OCI-LY7 (cell line): ENCODE results near the gene DNAJC3. TPM values are rescaled to one million over a fixed set of nuclear protein-coding genes. Genes with fewer than 3 reads are reported as not detected.

Source experiments
- BruUV-seq: library from RNA; stranded (reverse); fragments of 400-500 nt; replicated peaks from 2 replicates; lab custom pipeline; 2021; lab: Mats Ljungman, UMichigan
- CTCF ChIA-PET: fragments of 300-600 bp; sonication (Branson Sonifier 250); formaldehyde crosslinking; loops from one replicate; lab custom pipeline; 2022; ENCODE audit warnings: antibody characterized with exemption; ENCODE audit not compliant: unreplicated experiment; lab: Charles Lee
- POLR2A ChIA-PET: fragments of 300-600 bp; sonication (Branson Sonifier 250); formaldehyde crosslinking; loops from one replicate; lab custom pipeline; 2022; ENCODE audit warnings: antibody characterized with exemption; lab: Charles Lee
- DNase-seq: peaks from one replicate; pipeline ENCODE4 v3.0.0-alpha.2; 2015; ENCODE audit warnings: low spot score
- H2AFZ ChIP-seq: fragments of 200-600 bp; sonication (generic), shearing (Covaris generic); 2 replicates; pipeline ENCODE4 v1.6.1; 2014; ENCODE audit warnings: mild to moderate bottlenecking, antibody characterized with exemption, low read length, moderate library complexity
- H3K27ac ChIP-seq: fragments of 200-600 bp; sonication (generic); 2 replicates; pipeline ENCODE4 v1.5.1; 2014; ENCODE audit warnings: mixed run types, low read depth, mild to moderate bottlenecking, moderate library complexity, low read length, inconsistent platforms; ENCODE audit not compliant: poor library complexity, severe bottlenecking
- H3K36me3 ChIP-seq: fragments of 200-600 bp; sonication (generic); 2 replicates; pipeline ENCODE4 v1.6.1; 2014; ENCODE audit warnings: mild to moderate bottlenecking, antibody characterized with exemption, low read length, moderate library complexity, mixed read lengths; ENCODE audit not compliant: insufficient read depth
- H3K4me1 ChIP-seq: fragments of 200-600 bp; sonication (generic); 2 replicates; pipeline ENCODE4 v1.5.1; 2014; ENCODE audit warnings: mild to moderate bottlenecking, low read length; ENCODE audit not compliant: insufficient read depth, poor library complexity, severe bottlenecking
- H3K4me2 ChIP-seq: fragments of 200-600 bp; sonication (generic); 2 replicates; pipeline ENCODE4 v1.6.1; 2014; ENCODE audit warnings: mild to moderate bottlenecking, low read length
- H3K4me3 ChIP-seq: fragments of 200-600 bp; sonication (generic); 2 replicates; pipeline ENCODE4 v1.5.1; 2014; ENCODE audit warnings: mild to moderate bottlenecking, low read depth, low read length; ENCODE audit not compliant: poor library complexity, severe bottlenecking
- H3K79me2 ChIP-seq: fragments of 200-600 bp; sonication (generic); 2 replicates; pipeline ENCODE4 v1.6.1; 2016; ENCODE audit warnings: low read depth, mild to moderate bottlenecking, low read length, moderate library complexity, mixed read lengths; ENCODE audit not compliant: insufficient read depth
- H3K9me2 ChIP-seq: fragments of 200-600 bp; sonication (generic); 2 replicates; pipeline ENCODE4 v1.6.1; 2016; ENCODE audit warnings: mild to moderate bottlenecking, low read length, mixed read lengths; ENCODE audit not compliant: insufficient read depth
- H3K9me3 ChIP-seq: fragments of 200-600 bp; sonication (generic); 2 replicates; pipeline ENCODE4 v1.6.1; 2014; ENCODE audit warnings: mild to moderate bottlenecking, mixed run types, low read length, mixed read lengths
- H4K20me1 ChIP-seq: fragments of 200-600 bp; sonication (generic); 2 replicates; pipeline ENCODE4 v1.6.1; 2014; ENCODE audit warnings: mild to moderate bottlenecking, antibody characterized with exemption, low read length, moderate library complexity, mixed read lengths; ENCODE audit not compliant: insufficient read depth
- EZH2phosphoT487 ChIP-seq: fragments of 200-600 bp; sonication (generic); IDR thresholded peaks from 2 replicates; pipeline ENCODE4 v1.6.1; 2018; ENCODE audit warnings: low read depth, borderline replicate concordance, mild to moderate bottlenecking, mixed run types, antibody characterized with exemption, low read length, moderate library complexity, mixed read lengths
- intact Hi-C: fragments of 100-400 bp; cut with micrococcal nuclease; formaldehyde crosslinking; loops from one replicate; pipeline ENCODE4 v1.10.0; 2022; ENCODE audit not compliant: unreplicated experiment
- total RNA-seq, 2 experiments: library from RNA; depleted of rRNA in 1 of 2; stranded (reverse); fragments of >200 nt in 1 of 2; shearing (Covaris generic) in 1 of 2; gene quantifications; 2 replicates each; pipeline ENCODE4 v1.2.3, GENCODE V29; 2014 to 2022
- TF ChIP-seq, protein P1 (sequence below): fragments of 200-600 bp; sonication (generic); conservative IDR thresholded peaks from 2 replicates; pipeline ENCODE4 v1.5.1; 2014; ENCODE audit warnings: mild to moderate bottlenecking, antibody characterized with exemption, low read length, moderate library complexity, mixed read lengths

DNAJC3 gene
- total RNA-seq, 2 experiments from 2014 or later: 5.4 to 11.1 TPM

DNA sequence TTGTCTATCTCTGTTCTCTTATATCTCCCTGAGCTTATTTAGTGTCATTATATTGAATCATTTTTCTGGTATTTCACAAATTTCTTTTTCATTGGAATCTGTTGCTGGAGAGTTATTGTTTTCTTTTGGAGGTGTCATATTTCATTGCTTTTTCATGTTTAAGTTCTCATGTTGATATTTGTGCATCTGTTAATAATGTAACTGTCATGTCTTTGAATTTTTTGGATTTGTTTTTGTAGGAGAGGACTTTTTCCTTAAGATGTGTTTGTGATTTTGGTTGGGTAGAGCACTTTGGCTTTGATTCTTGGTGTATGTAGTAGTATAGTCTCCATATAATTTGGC lies 64.0 kb downstream of the DNAJC3 start:
- no peak for DNase-seq
- Histone ChIP-seq H4K20me1 (no peaks in the 10 kb centered on the region), H3K4me3 (no peak overlapping the region), H3K36me3 (no peaks in the 10 kb centered on the region), H3K9me2 (no peaks in the 10 kb centered on the region), H3K27ac (no peak overlapping the region), H3K4me1 (no peaks in the 10 kb centered on the region), H3K79me2 (no peaks in the 10 kb centered on the region), H3K4me2 (no peak overlapping the region), H2AFZ (no peak overlapping the region), H3K9me3 (no peaks in the 10 kb centered on the region)
- ChIA-PET CTCF (no interaction called here), POLR2A (interaction anchor here (0.6 kb wide), 1 partner anchor 45 kb away, joined by 3 read pairs; no protein-coding TSS in a partner anchor)
- no TSS peak for BruUV-seq
- TF ChIP-seq, protein P1, sequence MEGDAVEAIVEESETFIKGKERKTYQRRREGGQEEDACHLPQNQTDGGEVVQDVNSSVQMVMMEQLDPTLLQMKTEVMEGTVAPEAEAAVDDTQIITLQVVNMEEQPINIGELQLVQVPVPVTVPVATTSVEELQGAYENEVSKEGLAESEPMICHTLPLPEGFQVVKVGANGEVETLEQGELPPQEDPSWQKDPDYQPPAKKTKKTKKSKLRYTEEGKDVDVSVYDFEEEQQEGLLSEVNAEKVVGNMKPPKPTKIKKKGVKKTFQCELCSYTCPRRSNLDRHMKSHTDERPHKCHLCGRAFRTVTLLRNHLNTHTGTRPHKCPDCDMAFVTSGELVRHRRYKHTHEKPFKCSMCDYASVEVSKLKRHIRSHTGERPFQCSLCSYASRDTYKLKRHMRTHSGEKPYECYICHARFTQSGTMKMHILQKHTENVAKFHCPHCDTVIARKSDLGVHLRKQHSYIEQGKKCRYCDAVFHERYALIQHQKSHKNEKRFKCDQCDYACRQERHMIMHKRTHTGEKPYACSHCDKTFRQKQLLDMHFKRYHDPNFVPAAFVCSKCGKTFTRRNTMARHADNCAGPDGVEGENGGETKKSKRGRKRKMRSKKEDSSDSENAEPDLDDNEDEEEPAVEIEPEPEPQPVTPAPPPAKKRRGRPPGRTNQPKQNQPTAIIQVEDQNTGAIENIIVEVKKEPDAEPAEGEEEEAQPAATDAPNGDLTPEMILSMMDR: no peak
- TF ChIP-seq EZH2phosphoT487: no peak
- intact Hi-C loops: no loop called here

DNA sequence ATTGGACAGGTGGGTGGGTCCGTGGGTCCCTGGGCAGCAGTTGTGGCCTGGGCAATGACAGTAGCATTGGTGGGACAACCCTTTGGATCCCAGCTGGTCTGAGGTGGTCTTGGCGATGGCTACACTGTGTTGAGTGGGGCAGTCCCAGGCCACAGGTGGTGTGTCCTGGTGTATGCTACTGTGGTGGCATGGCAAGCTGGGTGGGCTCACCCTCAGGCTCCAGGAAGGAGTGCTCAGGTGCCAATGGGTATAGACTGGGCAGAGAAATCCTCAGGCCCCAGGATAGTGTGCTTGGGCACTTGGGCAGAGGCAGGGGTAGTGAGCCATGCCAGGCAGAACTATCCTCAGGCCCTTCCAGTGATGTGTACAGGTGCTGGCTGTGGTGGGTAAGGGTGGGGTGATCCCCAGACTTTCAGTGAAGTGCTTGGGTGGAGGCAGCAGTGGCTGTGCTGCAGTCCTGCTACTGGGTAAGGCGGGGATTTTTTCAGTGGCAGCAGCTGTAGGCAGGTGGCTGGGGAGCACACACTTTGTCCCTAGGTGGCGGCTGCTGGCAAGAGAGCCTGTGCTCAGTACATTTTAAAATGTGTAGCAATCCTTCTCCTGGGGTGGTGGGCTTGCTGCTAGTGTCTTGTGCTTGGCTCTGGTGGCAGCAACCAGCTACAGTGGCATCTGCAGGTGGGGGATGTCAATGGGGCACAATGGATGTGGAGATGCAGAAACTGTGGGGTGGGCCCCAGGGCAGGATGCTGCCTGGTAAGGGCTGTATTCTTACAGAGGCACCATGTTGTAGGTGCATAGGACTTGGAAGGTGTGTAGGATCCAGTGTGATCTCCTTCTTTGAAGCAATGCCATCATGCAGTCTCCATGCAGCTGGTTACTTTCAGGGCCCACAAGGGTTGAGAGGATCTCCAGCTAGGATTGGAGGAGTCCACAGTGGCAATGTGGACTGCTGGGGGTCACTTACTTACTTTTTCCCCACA lies 64.9 kb downstream of the DNAJC3 start:
- no peak overlapping the region for H3K4me3 ChIP-seq
- no peaks in the 10 kb centered on the region for H3K79me2 ChIP-seq
- no peaks in the 10 kb centered on the region for H4K20me1 ChIP-seq
- H3K4me1 ChIP-seq: no peaks in the 10 kb centered on the region
- H2AFZ ChIP-seq: no peak overlapping the region
- no peaks in the 10 kb centered on the region for H3K36me3 ChIP-seq
- no TSS peak for BruUV-seq
- no peak for TF ChIP-seq EZH2phosphoT487
- TF ChIP-seq, protein P1: no peak
- H3K4me2 ChIP-seq: no peak overlapping the region
- intact Hi-C loops: no loop called here
- POLR2A ChIA-PET: interaction anchor here (0.6 kb wide), 1 partner anchor 46 kb away, joined by 3 read pairs; no protein-coding TSS in a partner anchor
- CTCF ChIA-PET: no interaction called here
- H3K9me3 ChIP-seq: no peaks in the 10 kb centered on the region
- H3K9me2 ChIP-seq: no peaks in the 10 kb centered on the region
- DNase-seq: no peak
- no peak overlapping the region for H3K27ac ChIP-seq

DNA sequence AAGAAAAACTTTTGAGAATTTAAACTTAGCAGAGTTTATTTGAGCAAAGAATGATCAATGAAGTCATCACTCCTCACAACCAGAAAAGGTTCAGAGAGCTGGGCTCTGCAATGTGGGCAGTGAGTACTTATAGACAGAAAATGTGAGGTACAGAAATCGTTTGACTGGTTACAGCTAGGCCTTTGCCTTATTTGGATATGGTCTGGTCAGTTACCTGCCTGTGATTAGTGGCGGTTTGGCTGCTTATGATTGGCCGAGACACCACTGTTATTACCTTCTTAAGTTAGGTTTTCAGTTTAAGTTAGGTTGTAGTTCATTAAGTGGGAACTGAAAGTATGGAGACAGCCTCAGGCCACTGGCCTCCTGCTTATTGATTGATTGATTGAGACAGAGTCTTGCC lies 66.3 kb downstream of the DNAJC3 start:
- H3K9me3 ChIP-seq: no peaks in the 10 kb centered on the region
- no peaks in the 10 kb centered on the region for H3K79me2 ChIP-seq
- H3K27ac ChIP-seq: no peak overlapping the region
- no peak overlapping the region for H3K4me3 ChIP-seq
- ChIA-PET CTCF (no interaction called here), POLR2A (no interaction called here)
- no peaks in the 10 kb centered on the region for H3K36me3 ChIP-seq
- H3K9me2 ChIP-seq: no peaks in the 10 kb centered on the region
- no peak overlapping the region for H2AFZ ChIP-seq
- no peak overlapping the region for H3K4me2 ChIP-seq
- H3K4me1 ChIP-seq: no peaks in the 10 kb centered on the region
- DNase-seq: no peak
- intact Hi-C loops: no loop called here
- no TSS peak for BruUV-seq
- TF ChIP-seq, protein P1: no peak
- TF ChIP-seq EZH2phosphoT487: no peak
- H4K20me1 ChIP-seq: no peaks in the 10 kb centered on the region
